HepG2 (cell line): Measurements from ENCODE around the gene OR6S1. TPM values are rescaled to one million over a fixed set of nuclear protein-coding genes. Genes with fewer than 3 reads are reported as not detected.

Experiments
- BRCA1 ChIP-seq: sonication (generic); formaldehyde crosslinking; IDR thresholded peaks from 2 replicates; pipeline ENCODE4 v1.4.0; 2020; ENCODE audit warnings: missing genetic modification reagents
- FOXP4 ChIP-seq: sonication (generic); formaldehyde crosslinking; IDR thresholded peaks from 2 replicates; pipeline ENCODE4 v1.4.0; 2020; ENCODE audit warnings: missing genetic modification reagents
- HNRNPK ChIP-seq: fragments of 200-400 bp; formaldehyde crosslinking; IDR thresholded peaks from 2 replicates; pipeline ENCODE4 v1.6.1; 2018; ENCODE audit warnings: low read length, low read depth, moderate library complexity, mild to moderate bottlenecking; ENCODE audit not compliant: poor library complexity, severe bottlenecking
- MAX ChIP-seq: IDR thresholded peaks from 2 replicates; pipeline ENCODE4 v1.6.1; 2012; ENCODE audit warnings: inconsistent platforms
- NCOA2 ChIP-seq: sonication (generic); formaldehyde crosslinking; IDR thresholded peaks from 2 replicates; pipeline ENCODE4 v1.8.0; 2022; ENCODE audit warnings: inconsistent platforms
- NR2F6 ChIP-seq, 2 experiments: IDR thresholded peaks; 2 replicates each; pipeline ENCODE4 v1.6.1; 2016; ENCODE audit warnings: antibody characterized with exemption in 1 of 2, mild to moderate bottlenecking in 1 of 2
- PAX8 ChIP-seq: sonication (generic); formaldehyde crosslinking; IDR thresholded peaks from 2 replicates; pipeline ENCODE4 v1.8.0; 2022; ENCODE audit warnings: mild to moderate bottlenecking, missing genetic modification reagents, borderline replicate concordance
- RBM39 ChIP-seq: fragments of 200-400 bp; formaldehyde crosslinking; IDR thresholded peaks from one replicate; pipeline ENCODE4 v1.6.1; 2018; ENCODE audit warnings: antibody characterized with exemption, mild to moderate bottlenecking, low read depth, low read length; ENCODE audit not compliant: poor library complexity, severe bottlenecking
- RCOR2 ChIP-seq: IDR thresholded peaks from 2 replicates; pipeline ENCODE4 v1.6.1; 2016; ENCODE audit warnings: missing biosample characterization, missing genetic modification reagents
- RFXAP ChIP-seq: sonication (generic); formaldehyde crosslinking; IDR thresholded peaks from 2 replicates; pipeline ENCODE4 v1.4.0; 2020; ENCODE audit warnings: missing genetic modification reagents, borderline replicate concordance
- RNF219 ChIP-seq: sonication (generic); formaldehyde crosslinking; IDR thresholded peaks from 2 replicates; pipeline ENCODE4 v1.5.0; 2020; ENCODE audit warnings: mild to moderate bottlenecking, missing genetic modification reagents
- SOX6 ChIP-seq, 2 experiments: fragments of 450-650 bp in 1 of 2; sonication (generic) in 1 of 2; formaldehyde crosslinking in 1 of 2; IDR thresholded peaks; 2 replicates each; pipeline versions ENCODE4 v1.4.0 to v1.6.1; 2017 to 2020; ENCODE audit warnings: antibody characterized with exemption in 1 of 2, mild to moderate bottlenecking in 1 of 2, missing genetic modification reagents in 1 of 2
- TSC22D2 ChIP-seq: sonication (generic); formaldehyde crosslinking; IDR thresholded peaks from 2 replicates; pipeline ENCODE4 v1.5.1; 2020; ENCODE audit warnings: missing genetic modification reagents, mild to moderate bottlenecking, borderline replicate concordance
- ZBTB8A ChIP-seq: sonication (generic); formaldehyde crosslinking; IDR thresholded peaks from 2 replicates; pipeline ENCODE4 v1.4.0; 2020; ENCODE audit warnings: mild to moderate bottlenecking, low read depth, missing genetic modification reagents, borderline replicate concordance
- ZFP90 ChIP-seq: sonication (generic); formaldehyde crosslinking; IDR thresholded peaks from 2 replicates; pipeline ENCODE4 v1.8.0; 2022; ENCODE audit warnings: missing genetic modification reagents, mild to moderate bottlenecking, inconsistent platforms, borderline replicate concordance
- ZFY ChIP-seq: sonication (generic); formaldehyde crosslinking; IDR thresholded peaks from 2 replicates; pipeline ENCODE4 v1.4.0; 2020; ENCODE audit warnings: missing genetic modification reagents
- ZNF18 ChIP-seq: sonication (generic); formaldehyde crosslinking; IDR thresholded peaks from 2 replicates; pipeline ENCODE4 v1.8.0; 2022; ENCODE audit warnings: mild to moderate bottlenecking, missing genetic modification reagents; ENCODE audit not compliant: insufficient replicate concordance
- ZNF24 ChIP-seq: fragments of 450-650 bp; IDR thresholded peaks from 2 replicates; pipeline ENCODE4 v1.6.1; 2017; ENCODE audit warnings: antibody characterized with exemption, mild to moderate bottlenecking
- ZNF556 ChIP-seq: sonication (generic); formaldehyde crosslinking; IDR thresholded peaks from 2 replicates; pipeline ENCODE4 v1.4.0; 2020; ENCODE audit warnings: mild to moderate bottlenecking, missing genetic modification reagents, borderline replicate concordance
- ZZZ3 ChIP-seq: sonication (generic); formaldehyde crosslinking; IDR thresholded peaks from 2 replicates; pipeline ENCODE4 v1.4.0; 2020; ENCODE audit warnings: missing genetic modification reagents, mild to moderate bottlenecking, borderline replicate concordance
- polyA plus RNA-seq, 8 experiments: library from polyadenylated mRNA; depleted of rRNA in 3 of 8; stranded (reverse) in 7 of 8; unstranded in 1 of 8; fragments of >200 nt; fragmentation: Illumina TruSeq in 4 of 8; extraction: Trizol in 4 of 8; gene quantifications; 2 replicates each; pipeline versions ENCODE4 v1.2.1 to v1.2.3, GENCODE V29; 2011 to 2016; ENCODE audit warnings: low read depth in 4 of 8, missing spikeins in 1 of 8, mixed read lengths in 1 of 8; ENCODE audit not compliant: insufficient read depth in 1 of 8
- total RNA-seq, 5 experiments: library from RNA; depleted of rRNA; stranded (reverse); fragments of >200 nt; fragmentation: Illumina TruSeq; extraction: Trizol; gene quantifications; 2 replicates each; pipeline ENCODE4 v1.2.3, GENCODE V29; 2016; ENCODE audit warnings: low read depth in 1 of 5
- TF ChIP-seq, protein P1 (sequence below): sonication (generic); formaldehyde crosslinking; IDR thresholded peaks from 2 replicates; pipeline ENCODE4 v1.5.1; 2020; ENCODE audit warnings: missing genetic modification reagents, mild to moderate bottlenecking, borderline replicate concordance

Gene OR6S1
- total and polyA plus RNA-seq, 2 of the 13 experiments (the other 11 are each of a cell fraction or from before 2014, with no cell fraction given) = 0.09 TPM; not detected in 1

DNA sequence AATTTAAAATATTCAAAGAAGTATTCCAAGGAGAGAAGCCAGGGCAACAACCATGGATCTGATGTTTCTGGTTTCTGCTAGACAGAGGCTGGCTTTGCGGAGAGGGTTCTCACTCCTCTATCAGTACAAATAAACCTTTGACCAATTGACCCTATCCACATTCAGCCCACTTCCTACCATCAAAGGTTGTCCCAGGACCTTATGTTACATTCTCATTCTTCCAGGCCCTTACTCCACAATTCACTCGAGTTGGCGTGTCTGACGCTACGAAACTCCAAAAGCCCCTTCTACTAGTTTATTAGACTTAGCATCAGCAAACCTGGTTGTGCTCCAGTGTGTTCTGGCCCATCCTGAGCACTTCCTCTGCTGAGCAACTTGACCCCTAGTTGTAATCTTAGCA, 25.5 kb downstream of the OR6S1 start (continued):
- TF ChIP-seq, protein P1, sequence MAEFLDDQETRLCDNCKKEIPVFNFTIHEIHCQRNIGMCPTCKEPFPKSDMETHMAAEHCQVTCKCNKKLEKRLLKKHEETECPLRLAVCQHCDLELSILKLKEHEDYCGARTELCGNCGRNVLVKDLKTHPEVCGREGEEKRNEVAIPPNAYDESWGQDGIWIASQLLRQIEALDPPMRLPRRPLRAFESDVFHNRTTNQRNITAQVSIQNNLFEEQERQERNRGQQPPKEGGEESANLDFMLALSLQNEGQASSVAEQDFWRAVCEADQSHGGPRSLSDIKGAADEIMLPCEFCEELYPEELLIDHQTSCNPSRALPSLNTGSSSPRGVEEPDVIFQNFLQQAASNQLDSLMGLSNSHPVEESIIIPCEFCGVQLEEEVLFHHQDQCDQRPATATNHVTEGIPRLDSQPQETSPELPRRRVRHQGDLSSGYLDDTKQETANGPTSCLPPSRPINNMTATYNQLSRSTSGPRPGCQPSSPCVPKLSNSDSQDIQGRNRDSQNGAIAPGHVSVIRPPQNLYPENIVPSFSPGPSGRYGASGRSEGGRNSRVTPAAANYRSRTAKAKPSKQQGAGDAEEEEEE = no peak
- TF ChIP-seq ZFY (peak; percentile 30), FOXP4 (peak; percentile 44; the same call in 1 of the 2 replicates), HNRNPK (no peak), MAX (peak; percentile 16; the same call in 1 of the 2 replicates), NCOA2 (CRISPR knock-in tag) (peak; percentile 24; the same call in 1 of the 2 replicates), NR2F6 (IDR thresholded peaks at IDR 0.05) (peak; percentile 72), NR2F6 (CRISPR knock-in tag; IDR thresholded peaks at IDR 0.05) (peak; percentile 81), PAX8 (no peak), ZNF556 (CRISPR knock-in tag) (no peak), RNF219 (CRISPR knock-in tag) (no peak), ZFP90 (CRISPR knock-in tag) (no peak), BRCA1 (CRISPR knock-in tag) (0 out of 2 replicates have a peak, but pooled peaks have one; percentile 41), ZBTB8A (CRISPR knock-in tag) (no peak), RFXAP (no peak), SOX6 (IDR thresholded peaks at IDR 0.05) (no peak), SOX6 (CRISPR knock-in tag; IDR thresholded peaks at IDR 0.05) (no peak), RCOR2 (peak; percentile 36; the same call in 1 of the 2 replicates), ZNF18 (CRISPR knock-in tag) (peak; percentile 77), ZNF24 (no peak), RBM39 (no peak), ZZZ3 (CRISPR knock-in tag) (no peak), TSC22D2 (CRISPR knock-in tag) (no peak)
